RWPE1 (cell line): Measurements from ENCODE around the gene SH3GL1.

ENCODE experiments used
- CTCF ChIA-PET: fragments of 350-600 bp; sonication (Branson Sonifier 250); formaldehyde crosslinking; extraction: SDS; loops from one replicate; lab custom pipeline; 2021; lab: Yijun Ruan, JAX
- POLR2A ChIA-PET: fragments of 400-600 bp; formaldehyde crosslinking; extraction: SDS; loops from one replicate; lab custom pipeline; 2020; ENCODE audit warnings: antibody characterized with exemption; ENCODE audit not compliant: low non-redundant PET; lab: Yijun Ruan, JAX
- DNase-seq: peaks from one replicate; pipeline ENCODE4 v3.0.0; 2012; ENCODE audit warnings: low spot score
- H3K27ac ChIP-seq: fragments of 450-650 bp; 2 replicates; pipeline ENCODE4 v1.5.1; 2017
- TF ChIP-seq, protein P1 (sequence below): fragments of 450-650 bp; conservative IDR thresholded peaks from 2 replicates; pipeline ENCODE4 v1.5.1; 2017; ENCODE audit warnings: low read depth, mild to moderate bottlenecking

The SH3GL1 gene

DNA sequence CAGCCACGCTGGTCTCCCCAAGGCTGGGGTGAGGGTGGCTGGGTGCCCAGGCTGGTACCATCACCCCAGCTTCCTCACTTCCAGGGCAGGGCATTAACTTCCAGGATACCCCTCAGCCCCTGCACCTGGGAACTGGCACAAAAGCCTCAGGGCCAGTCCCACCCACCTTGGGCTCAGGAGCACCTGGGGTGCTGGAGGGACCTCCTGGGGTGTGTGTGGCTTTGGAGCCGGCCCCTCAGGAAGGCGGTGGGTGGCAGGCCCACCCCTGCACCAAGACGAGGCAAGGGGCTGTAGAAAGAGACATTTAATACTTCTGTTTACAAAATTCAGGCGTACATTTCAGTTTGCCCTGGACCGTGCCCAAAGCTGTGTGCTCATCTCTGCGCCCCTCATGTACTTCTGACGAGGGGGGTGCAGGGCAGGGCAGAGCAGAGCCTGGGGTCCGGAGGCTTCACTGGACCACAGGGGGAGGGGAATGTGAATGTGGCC, 40.2 kb downstream of the SH3GL1 start:
- ChIA-PET POLR2A (no interaction called here), CTCF (interaction anchor here (1.1 kb wide), 1 partner anchor 8 kb away, joined by 3 read pairs; no protein-coding TSS in a partner anchor)
- peak overlapping the region; percentile 51 for H3K27ac ChIP-seq
- TF ChIP-seq, protein P1, sequence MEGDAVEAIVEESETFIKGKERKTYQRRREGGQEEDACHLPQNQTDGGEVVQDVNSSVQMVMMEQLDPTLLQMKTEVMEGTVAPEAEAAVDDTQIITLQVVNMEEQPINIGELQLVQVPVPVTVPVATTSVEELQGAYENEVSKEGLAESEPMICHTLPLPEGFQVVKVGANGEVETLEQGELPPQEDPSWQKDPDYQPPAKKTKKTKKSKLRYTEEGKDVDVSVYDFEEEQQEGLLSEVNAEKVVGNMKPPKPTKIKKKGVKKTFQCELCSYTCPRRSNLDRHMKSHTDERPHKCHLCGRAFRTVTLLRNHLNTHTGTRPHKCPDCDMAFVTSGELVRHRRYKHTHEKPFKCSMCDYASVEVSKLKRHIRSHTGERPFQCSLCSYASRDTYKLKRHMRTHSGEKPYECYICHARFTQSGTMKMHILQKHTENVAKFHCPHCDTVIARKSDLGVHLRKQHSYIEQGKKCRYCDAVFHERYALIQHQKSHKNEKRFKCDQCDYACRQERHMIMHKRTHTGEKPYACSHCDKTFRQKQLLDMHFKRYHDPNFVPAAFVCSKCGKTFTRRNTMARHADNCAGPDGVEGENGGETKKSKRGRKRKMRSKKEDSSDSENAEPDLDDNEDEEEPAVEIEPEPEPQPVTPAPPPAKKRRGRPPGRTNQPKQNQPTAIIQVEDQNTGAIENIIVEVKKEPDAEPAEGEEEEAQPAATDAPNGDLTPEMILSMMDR, result no peak
- no peak for DNase-seq

DNA sequence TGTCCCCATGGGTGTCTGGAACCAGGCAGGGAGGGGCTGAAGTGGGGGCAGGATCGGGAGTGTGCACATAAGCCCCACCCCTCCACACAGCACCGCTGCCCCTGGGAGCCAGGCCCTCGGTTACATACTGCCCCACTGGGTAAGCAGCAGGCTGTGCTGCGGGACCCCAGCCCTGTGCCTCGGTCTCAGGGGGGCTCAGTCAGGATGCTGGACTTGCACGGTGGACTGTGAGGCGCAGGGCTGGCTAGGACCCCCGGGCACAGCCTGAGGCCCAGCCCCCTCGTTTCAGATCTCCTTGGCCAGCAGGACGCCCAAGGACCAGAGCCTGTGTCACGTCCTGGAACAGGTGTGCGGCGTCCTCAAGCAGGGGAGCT, 40.7 kb downstream of the SH3GL1 start:
- H3K27ac ChIP-seq, result peak overlapping the region; percentile 51
- TF ChIP-seq, protein P1, result no peak
- no peak for DNase-seq
- ChIA-PET CTCF (interaction anchor here (0.6 kb wide), 1 partner anchor 277 kb away, joined by 5 read pairs; no protein-coding TSS in a partner anchor), POLR2A (no interaction called here)

DNA sequence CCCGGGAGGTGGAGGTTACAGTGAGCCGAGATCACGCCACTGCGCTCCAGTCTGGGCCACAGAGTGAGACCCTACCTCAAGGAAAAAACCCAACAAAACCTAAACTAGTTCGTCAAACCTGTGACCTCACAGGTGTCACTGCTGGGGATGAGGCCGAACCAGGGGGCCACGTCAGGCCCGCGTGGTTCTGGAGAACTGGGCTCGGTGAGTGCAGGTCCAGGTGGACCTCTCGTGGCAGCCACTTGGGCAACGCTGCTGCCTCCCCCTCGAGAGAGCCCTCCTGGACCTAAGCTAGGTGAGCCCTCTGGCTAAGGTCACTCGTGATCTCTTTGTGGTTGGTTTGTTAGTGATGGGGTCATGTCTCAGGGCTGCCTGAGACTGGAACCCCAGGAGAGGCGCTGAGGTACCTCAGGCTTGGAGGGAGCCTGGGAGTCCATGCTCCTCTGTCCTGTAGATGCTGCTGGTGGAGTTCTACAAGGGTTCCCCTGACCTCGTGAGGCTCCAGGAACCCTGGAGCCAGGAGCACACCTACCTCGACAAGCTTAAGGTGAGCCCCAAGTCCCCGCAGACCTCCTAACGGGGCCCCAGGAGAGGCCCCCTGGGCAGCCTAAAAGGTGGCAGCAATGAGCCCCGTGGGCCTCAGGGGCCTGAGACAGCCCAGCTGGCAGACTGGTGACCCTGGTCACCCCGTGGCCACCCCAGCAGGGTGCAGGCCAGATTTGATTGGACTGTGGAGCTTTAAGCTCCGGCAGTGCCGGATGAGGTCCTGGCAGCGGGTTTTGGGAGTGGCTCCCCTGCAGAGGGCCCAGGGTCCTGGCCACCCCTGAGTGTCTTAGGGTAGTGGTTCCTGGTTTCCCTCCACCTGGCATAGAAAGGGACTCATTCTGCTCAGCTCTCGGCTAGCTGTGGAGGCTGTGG, 41.4 kb downstream of the SH3GL1 start:
- ChIA-PET CTCF (interaction anchor here (0.5 to 1.0 kb wide), 4 partner anchors 11 to 278 kb away, joined by 3 to 5 read pairs (median 4); no protein-coding TSS in a partner anchor), POLR2A (no interaction called here)
- DNase-seq, result no peak
- H3K27ac ChIP-seq, result peak overlapping the region; percentile 51
- TF ChIP-seq, protein P1, result no peak

DNA sequence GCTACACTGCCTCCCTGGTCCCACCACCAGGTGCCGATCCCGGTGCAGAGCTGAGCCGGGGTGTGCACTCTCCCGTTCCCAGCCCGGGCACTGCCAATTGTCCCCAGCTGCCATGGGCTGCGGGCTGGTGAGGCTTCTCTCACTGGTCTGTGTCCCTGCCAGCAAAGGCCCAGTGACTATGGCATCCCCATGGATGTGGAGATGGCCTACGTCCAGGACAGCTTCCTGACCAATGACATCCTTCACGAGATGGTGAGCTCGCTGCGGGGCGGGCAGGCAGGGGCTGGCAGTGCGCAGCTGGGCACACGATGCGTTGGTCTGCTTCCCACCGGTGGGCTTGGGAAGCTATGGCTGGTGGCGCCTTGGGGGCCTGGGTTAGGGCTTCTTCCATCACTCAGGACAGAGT, 42.4 kb downstream of the SH3GL1 start:
- TF ChIP-seq, protein P1, result no peak
- POLR2A ChIA-PET, result no interaction called here
- no peak for DNase-seq
- peak overlapping the region; percentile 51 for H3K27ac ChIP-seq
- CTCF ChIA-PET, result interaction anchor here (1.0 kb wide), 1 partner anchor 91 kb away, joined by 5 read pairs; no protein-coding TSS in a partner anchor

DNA sequence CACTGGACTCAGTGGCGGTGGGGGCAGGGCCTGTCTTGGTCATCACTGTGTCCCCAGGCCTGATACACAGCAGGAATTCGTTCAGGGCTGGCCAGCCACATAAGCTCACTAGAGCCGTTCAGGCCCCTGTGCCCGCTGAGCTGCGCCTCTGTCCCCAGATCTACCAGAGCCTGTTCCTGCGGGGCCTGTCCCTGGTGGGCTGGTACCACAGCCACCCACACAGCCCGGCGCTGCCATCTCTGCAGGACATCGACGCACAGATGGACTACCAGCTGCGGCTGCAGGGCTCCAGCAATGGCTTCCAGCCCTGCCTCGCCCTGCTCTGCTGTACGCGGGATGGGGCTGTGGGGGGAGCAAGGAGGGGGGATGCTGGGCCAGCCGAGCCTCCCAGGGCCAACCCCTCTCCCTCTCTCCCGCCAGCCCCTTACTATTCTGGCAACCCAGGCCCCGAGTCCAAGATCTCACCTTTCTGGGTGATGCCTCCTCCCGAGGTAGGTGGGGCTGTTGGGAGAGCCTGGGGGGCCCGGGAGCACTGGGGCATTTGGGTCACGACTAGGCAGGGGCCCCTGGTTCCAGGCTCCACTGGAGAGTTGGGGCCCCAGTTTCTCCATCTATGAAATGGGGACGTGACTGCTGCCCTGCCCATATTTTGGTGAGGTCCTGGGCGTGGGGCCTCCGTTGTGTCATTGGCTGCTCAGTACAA, 43.1 kb downstream of the SH3GL1 start:
- TF ChIP-seq, protein P1, result no peak
- CTCF ChIA-PET, result interaction anchor here (1.0 kb wide), 1 partner anchor 90 kb away, joined by 5 read pairs; no protein-coding TSS in a partner anchor
- POLR2A ChIA-PET, result no interaction called here

DNA sequence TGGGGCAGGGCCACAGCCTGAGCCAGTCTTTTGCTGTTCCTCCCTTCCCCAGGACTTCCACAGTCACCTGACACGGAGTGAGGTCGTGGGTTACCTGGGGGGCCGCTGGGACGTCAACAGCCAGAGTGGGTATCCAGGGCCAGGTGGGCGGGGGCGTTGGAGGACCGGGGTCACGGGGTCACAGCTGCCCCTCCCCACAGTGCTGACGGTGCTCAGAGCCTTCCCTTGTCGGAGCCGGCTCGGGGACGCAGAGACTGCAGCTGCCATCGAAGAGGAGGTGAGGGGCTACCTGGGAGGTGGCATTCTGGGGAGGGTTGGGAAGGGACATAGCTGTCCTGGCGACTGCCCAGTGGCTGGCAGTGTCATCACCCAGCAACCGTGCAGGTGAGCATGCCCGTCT, 45.5 kb downstream of the SH3GL1 start:
- ChIA-PET POLR2A (no interaction called here), CTCF (no interaction called here)
- peak overlapping the region; percentile 34 for H3K27ac ChIP-seq
- TF ChIP-seq, protein P1, result no peak
- DNase-seq, result no peak

More for the DNA sequence above, 43.1 kb downstream of the SH3GL1 start:
- DNase-seq, result no peak
- peak overlapping the region; percentile 51 for H3K27ac ChIP-seq
